Activated naive CD4-positive, alpha-beta T cell treated with Interleukin-2 at 50 U/mL for 16 hours (primary cell): ENCODE data around the gene NCK2.
A peak's percentile ranks its signal among the peaks of the same experiment; 100 is the strongest.

ENCODE experiments used
- DNase-seq: peaks from one replicate; pipeline ENCODE4 v3.0.0-alpha.2; 2020

The NCK2 gene

DNA sequence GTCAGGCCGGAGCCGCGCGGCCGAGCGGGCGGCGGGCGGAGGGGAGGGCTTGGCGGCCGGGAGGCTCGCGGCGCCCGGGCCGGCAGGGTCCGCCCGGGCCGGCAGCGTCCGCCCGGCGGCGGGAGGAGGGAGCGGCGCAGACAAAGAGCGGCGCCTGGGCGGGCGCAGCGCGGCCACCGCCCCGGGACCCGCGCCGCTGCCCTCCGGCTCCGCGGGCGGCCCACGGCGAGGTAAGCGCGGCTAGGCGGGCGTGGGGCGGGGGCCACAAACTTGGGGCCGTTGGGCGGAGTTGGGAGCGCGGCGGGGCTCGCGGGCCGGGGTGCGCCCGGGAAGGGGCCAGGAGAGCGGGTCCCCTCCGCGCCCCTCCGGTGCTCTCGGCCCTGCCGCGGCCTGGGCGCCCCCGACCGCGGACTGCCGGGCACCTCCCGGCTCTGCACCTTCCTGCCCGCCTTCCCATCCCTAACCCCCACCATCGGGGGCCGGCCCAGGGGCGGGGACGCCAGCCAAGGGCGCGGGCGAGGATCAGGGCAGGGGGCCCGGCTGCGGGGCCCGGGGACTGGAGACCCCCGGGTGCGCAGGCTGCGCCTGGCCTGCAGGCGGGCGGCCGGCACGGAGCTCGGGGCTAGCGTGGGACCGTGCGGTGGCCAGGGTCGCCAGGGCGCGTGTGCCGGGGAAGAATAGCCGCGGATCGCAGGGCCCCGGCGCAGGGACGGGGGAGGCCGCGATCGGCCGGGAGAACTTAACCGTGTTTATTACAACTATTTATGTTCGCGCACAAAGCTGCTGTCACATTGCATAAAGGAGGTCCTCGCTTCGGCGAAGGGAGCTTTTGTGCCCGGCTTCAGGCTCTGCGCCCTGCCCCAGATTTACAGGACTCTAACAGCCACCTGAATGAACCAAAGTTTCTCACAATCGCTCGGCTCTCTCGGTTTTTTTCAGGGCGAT lies at the start of gene NCK2:
TSS of gene NCK2 (plus strand) at position 4 of the 945 bp plus-strand sequence. CDS start 110,152 bp downstream, outside the sequence.
- peak; percentile 43 for DNase-seq

- DNase-seq, result no peak
Measured at GRCh38 chr2:105697781-105698449, 46.8 kb upstream of the NCK2 start.

GRCh38 chr2:105698820-105699219 lies 45.9 kb upstream of the NCK2 start:
- DNase-seq, result no peak

DNA sequence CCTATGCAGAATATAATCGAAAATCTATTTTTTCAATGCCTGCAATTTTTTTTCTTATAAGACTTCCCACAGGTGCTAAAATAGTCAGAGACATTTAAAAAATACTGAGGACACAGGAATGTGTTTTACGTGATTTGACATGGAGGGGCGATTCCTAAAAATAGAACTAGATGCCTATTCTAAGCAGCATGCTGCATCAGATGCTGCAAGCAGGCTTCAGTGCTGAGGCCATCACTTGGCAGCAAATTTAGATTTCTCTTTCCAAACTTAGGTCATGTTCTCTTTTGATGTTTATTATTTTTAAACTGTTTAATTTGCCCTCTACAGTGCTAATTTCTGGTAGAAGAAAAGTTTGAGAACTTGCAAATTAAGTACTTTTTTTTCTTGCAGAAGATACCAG lies 43.7 kb upstream of the NCK2 start:
- no peak for DNase-seq

- no peak for DNase-seq
Measured at GRCh38 chr2:105708697-105709096, 36.0 kb upstream of the NCK2 start.

DNA sequence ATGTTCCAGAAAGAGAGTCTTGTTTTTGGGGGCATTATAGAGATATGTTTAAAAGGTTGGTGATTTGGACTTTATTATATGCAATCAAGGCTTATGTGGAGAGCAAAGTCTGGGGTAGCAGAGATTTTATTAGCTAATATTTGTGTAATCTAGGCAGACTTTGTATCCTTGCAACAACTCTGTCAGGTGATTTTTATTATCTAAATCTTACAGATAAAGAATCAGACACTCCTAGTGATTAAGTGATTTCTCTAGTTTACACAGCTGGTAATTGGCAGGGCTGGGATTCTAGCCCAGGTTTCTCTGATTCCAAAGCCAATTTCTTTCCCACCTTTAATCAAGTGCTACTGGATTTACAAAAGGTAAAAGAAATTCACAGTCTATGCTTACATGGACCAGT lies 33.3 kb upstream of the NCK2 start:
- no peak for DNase-seq

GRCh38 chr2:105712166-105712915 lies 32.4 kb upstream of the NCK2 start:
- no peak for DNase-seq

GRCh38 chr2:105712981-105713596 lies 31.6 kb upstream of the NCK2 start:
- DNase-seq, result no peak

GRCh38 chr2:105714141-105714540 lies 30.6 kb upstream of the NCK2 start:
- DNase-seq, result no peak

GRCh38 chr2:105718846-105719481 lies 25.7 kb upstream of the NCK2 start:
- DNase-seq, result no peak

DNA sequence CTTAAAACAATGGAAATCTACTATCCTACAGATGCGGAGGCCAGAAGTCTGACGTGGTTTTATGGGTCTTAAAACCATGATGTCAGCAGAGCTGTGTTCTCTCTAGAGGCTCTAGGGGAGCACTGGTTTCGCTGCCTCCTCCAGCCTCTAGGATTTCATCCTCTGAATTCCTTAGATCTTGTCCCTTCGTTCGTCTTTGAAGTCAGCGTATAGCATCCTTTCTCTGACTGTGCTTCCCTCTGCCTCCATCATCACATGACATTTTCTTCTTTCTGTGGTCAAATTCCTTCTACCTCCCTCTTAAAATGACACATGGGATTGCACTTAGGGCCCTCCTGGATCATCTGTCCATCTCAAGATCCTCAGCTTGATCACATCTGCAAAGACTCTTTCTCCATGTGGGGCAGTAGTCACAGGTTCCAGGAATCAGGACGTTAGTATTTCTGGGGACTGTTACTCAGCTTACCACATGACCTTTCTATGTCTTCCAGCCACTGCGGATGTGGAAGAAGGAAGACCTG lies 22.7 kb upstream of the NCK2 start:
- DNase-seq, result no peak

DNA sequence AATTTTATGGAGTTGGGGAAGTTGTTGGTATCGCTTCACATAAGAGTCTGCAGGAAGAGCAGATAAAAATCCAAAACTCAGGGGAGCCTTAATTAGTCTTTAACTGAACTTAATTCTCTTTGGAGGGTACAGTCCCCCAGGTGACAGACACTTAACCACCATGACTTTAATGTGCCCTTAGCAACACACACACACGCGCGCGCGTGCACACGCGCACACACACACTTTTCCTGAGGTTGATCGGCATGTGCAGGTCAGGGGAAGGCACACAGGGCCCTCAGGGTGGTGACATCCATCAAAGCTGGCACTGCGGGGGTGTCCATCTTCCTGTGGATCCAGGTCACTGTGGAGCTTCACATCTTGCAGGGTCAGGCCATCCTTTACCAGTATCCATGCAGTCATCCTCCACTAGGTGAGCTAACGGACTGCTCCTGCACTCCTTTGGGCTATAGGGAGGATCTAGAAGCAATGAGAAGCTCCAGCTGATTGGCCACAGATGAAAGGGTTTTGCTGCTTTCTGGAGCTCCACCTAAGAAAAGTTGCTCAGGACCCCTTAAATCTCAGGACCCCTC lies 21.9 kb upstream of the NCK2 start:
- DNase-seq, result no peak

- no peak for DNase-seq
Measured at GRCh38 chr2:105723431-105723830, 21.3 kb upstream of the NCK2 start.

GRCh38 chr2:105725388-105725787 lies 19.3 kb upstream of the NCK2 start:
- DNase-seq, result no peak

DNA sequence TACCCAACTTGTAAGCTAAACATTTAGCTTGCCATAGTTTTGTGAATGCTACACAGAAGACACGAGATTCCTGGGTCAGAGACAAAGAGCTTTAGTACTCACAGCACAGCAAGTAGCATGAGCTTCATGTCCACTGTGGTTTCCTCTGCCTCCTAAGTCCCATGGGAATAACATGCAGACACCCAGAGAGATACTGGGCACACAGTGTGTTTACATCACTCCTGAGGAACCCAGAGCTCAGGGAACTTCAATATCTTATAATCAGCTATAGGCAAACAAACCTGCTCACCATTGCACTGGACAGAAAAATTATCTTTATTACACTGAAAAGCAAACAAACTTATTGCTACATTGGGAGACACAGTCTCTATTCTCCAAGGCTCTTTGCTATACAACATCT lies 14.5 kb upstream of the NCK2 start:
- DNase-seq, result no peak

DNA sequence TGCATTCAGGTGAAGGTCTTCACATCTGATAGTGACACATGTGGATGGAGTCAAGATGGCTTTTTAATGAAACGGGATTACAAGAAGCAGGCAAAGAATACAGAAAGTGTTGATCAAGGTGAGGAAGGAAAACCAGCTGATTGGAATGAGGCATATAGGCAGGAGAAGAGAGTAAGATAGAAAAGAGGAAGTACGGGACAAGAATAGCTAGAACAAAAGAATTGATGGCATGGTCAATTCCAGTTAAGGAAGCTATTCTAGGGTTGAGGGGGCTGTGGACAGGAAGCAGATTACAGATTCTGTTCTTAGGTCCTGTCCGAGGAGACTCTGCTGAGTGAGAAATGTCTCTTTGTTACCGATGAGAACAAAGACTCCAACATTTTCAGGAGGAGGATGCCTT lies 13.2 kb upstream of the NCK2 start:
- DNase-seq, result no peak

GRCh38 chr2:105732101-105732500 lies 12.6 kb upstream of the NCK2 start:
- no peak for DNase-seq

DNA sequence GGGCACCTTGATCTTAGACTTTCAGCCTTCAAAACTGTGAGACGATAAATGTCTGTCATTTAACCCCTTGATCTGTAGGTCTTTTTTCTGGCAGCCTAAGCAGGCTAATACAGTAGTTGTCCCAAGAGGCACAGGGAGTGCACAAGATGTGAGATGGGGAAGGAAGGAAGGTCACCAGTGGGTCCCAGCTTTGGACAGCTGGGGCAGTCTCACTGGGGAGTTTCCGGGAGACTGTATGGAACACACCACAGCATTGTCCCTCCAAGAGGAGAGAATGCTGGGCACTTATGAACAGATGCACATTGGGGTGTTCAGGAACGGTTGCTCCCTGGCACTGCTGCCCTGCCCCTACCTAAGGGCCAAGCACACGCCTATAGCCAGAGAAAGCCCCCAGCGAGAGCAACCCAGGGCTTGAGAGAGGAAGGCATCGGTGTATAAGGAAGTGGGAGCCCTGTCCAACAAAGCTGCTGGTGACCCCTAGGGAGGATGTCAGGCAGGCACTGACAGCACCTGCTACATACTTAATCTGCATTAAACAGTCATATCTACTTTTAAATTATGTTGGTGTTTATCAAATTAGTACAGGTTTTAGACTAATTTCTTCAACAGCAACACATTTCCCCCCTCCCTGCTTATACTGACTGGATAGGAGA lies 11.6 kb upstream of the NCK2 start:
- DNase-seq, result no peak

- DNase-seq, result no peak
Measured at GRCh38 chr2:105733875-105734274, 10.8 kb upstream of the NCK2 start.

GRCh38 chr2:105734762-105735538 lies 9.8 kb upstream of the NCK2 start:
- no peak for DNase-seq

DNA sequence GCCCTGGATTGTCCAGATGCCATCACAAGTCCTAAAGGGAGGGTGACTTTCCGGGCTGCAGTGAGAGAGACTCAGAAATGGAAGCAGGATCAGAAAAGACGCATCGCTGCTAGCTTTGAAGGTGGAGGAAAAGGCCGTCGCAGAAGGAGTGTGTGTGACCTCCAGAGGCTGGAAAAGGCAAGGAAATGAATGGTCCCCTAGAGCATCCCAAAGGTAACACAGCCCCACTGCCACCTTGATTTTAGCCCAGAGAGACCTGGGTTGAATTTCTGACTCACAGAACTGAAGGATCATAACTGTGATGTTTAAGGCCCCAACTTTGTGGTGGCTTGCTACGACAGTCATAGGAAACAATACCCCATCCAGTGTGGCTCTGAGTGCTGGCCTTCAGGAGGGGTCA lies 8.6 kb upstream of the NCK2 start:
- no peak for DNase-seq
